ENCODE results near the gene CSNK1G2. TPM values are rescaled to one million over a fixed set of nuclear protein-coding genes. Genes with fewer than 3 reads are reported as not detected.

CSNK1G2 gene
- total and polyA plus RNA-seq, 2 experiments from 2014 or later = 39.6 to 147 TPM

DNA sequence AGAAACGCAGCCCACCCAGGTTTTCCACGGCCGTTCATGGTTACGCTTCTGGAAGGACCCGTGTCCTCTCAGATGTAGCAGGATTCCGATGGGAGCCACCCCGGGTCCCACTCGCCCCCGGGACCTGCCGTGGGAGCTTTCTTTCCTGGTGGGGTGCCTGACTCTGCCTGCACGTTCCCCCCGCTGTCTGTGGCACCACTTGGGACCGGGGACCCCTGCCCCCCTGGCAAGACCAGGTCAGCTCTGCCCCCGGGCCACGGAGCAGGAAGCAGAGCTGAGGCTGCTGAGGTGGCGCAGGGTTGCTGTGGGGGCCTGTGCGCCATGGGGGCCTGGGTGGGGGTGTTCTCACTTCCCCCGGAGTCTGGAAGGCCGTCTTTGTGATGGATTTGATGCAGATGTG, 12.1 kb downstream of the CSNK1G2 start:
- H3K36me3 ChIP-seq (ENCODE audit: insufficient read depth) = peaks cover 4% of the 10 kb centered on the region; the same call in 1 of the 2 replicates
- no peaks in the 10 kb centered on the region; the same call in 1 of the 2 replicates for H3F3A ChIP-seq (replicated peaks; ENCODE audit: low read depth)
- H3K4me3 ChIP-seq = no peak overlapping the region
- H3K27me3 ChIP-seq (ENCODE audit: insufficient read depth) = no peaks in the 10 kb centered on the region
- ATAC-seq = no peak
- H3K9me2 ChIP-seq (ENCODE audit: insufficient read depth) = no peaks in the 10 kb centered on the region
- TF ChIP-seq CREB1 (CRISPR knock-in tag; IDR thresholded peaks at IDR 0.05; ENCODE audit: low read depth) = no peak
- no peak for TF ChIP-seq JUNB (IDR thresholded peaks at IDR 0.05; ENCODE audit: unreplicated experiment)
- TF ChIP-seq EZH2 (IDR thresholded peaks at IDR 0.05; ENCODE audit: low read depth, unreplicated experiment) = no peak
- TF ChIP-seq CTCF (conservative IDR thresholded peaks at IDR 0.05; ENCODE audit: low read depth in 2 of 2) = no peak
- TF ChIP-seq ZNF331 (CRISPR knock-in tag; IDR thresholded peaks at IDR 0.05; ENCODE audit: low read depth) = no peak
- no peak for TF ChIP-seq ZNF114 (CRISPR knock-in tag; IDR thresholded peaks at IDR 0.05)
- Mint-ChIP-seq H3K9me3 (no peaks in the 10 kb centered on the region), H3K27ac (no peak overlapping the region), H3K27me3 (ENCODE audit: insufficient read depth, low read depth, poor library complexity) (peaks cover 7% of the 10 kb centered on the region), H3K4me1 (peaks cover 11% of the 10 kb centered on the region), H3K4me3 (no peak overlapping the region), H3K36me3 (ENCODE audit: low read depth) (peaks cover 13% of the 10 kb centered on the region; the same call in 1 of the 3 replicates)
- no peak overlapping the region for H3K4me2 ChIP-seq
- no peak for DNase-seq (ENCODE audit: low spot score)
- H3K79me2 ChIP-seq (replicated peaks; ENCODE audit: insufficient read depth) = peaks cover 100% of the 10 kb centered on the region
- H3K4me1 ChIP-seq (ENCODE audit: insufficient read depth) = no peaks in the 10 kb centered on the region; the same call in 1 of the 2 replicates
- no peak overlapping the region for H3K27ac ChIP-seq (ENCODE audit: low read depth)
- peaks cover 45% of the 10 kb centered on the region for H4K20me1 ChIP-seq (replicated peaks; ENCODE audit: insufficient read depth)
- no peak overlapping the region for H2AFZ ChIP-seq

- H2AFZ ChIP-seq = no peak overlapping the region
- Mint-ChIP-seq H3K27me3 (ENCODE audit: insufficient read depth, low read depth, poor library complexity) (peaks cover 7% of the 10 kb centered on the region), H3K36me3 (ENCODE audit: low read depth) (peaks cover 13% of the 10 kb centered on the region; the same call in 1 of the 3 replicates), H3K9me3 (no peaks in the 10 kb centered on the region), H3K4me3 (no peak overlapping the region), H3K4me1 (peaks cover 9% of the 10 kb centered on the region; the same call in 2 of the 3 replicates), H3K27ac (no peak overlapping the region; the same call in 1 of the 2 replicates)
- H3K36me3 ChIP-seq (ENCODE audit: insufficient read depth) = peaks cover 4% of the 10 kb centered on the region; the same call in 1 of the 2 replicates
- no peak overlapping the region for H3K4me2 ChIP-seq
- no peak overlapping the region for H3K27ac ChIP-seq (ENCODE audit: low read depth)
- H3F3A ChIP-seq (replicated peaks; ENCODE audit: low read depth) = no peaks in the 10 kb centered on the region; the same call in 1 of the 2 replicates
- H3K27me3 ChIP-seq (ENCODE audit: insufficient read depth) = no peaks in the 10 kb centered on the region
- no peak overlapping the region for H3K4me3 ChIP-seq
- DNase-seq (ENCODE audit: low spot score) (no peak), ATAC-seq (no peak)
- no peak for TF ChIP-seq EZH2 (IDR thresholded peaks at IDR 0.05; ENCODE audit: low read depth, unreplicated experiment)
- peaks cover 95% of the 10 kb centered on the region for H3K79me2 ChIP-seq (replicated peaks; ENCODE audit: insufficient read depth)
- no peaks in the 10 kb centered on the region; the same call in 1 of the 2 replicates for H3K4me1 ChIP-seq (ENCODE audit: insufficient read depth)
- H3K9me2 ChIP-seq (ENCODE audit: insufficient read depth) = no peaks in the 10 kb centered on the region
- peaks cover 44% of the 10 kb centered on the region for H4K20me1 ChIP-seq (replicated peaks; ENCODE audit: insufficient read depth)
Observed at GRCh38 chr19:1953441-1954094, 12.6 kb downstream of the CSNK1G2 start.

DNA sequence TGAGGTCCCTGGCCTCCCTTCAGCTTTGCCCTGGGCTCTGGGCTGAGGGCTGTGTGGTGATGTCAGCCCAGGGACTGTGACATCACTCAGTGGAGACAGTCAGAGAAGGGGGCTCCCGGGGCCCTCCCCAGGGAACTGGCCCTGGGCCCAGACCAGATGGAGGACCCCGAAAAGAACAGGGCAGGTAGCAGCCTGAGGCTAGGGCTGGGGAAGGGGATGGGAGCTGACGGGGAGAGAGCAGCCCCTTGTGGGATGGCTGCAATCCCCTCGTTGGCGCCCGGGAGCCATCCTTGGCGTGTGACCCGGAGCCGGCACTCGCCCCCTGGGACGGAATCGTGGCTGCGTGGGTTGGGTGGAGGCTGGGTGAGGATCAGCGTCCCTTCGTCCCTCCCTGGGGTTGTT, 13.6 kb downstream of the CSNK1G2 start:
- DNase-seq (ENCODE audit: low spot score) = no peak
- H4K20me1 ChIP-seq (replicated peaks; ENCODE audit: insufficient read depth) = peaks cover 37% of the 10 kb centered on the region
- H3K4me3 ChIP-seq = no peak overlapping the region
- peaks cover 9% of the 10 kb centered on the region; the same call in 1 of the 3 replicates for H3K36me3 Mint-ChIP-seq (ENCODE audit: low read depth)
- peaks cover 89% of the 10 kb centered on the region for H3K79me2 ChIP-seq (replicated peaks; ENCODE audit: insufficient read depth)
- no peak overlapping the region for H3K4me2 ChIP-seq
- no peaks in the 10 kb centered on the region for H3F3A ChIP-seq (replicated peaks; ENCODE audit: low read depth)
- H2AFZ ChIP-seq = no peak overlapping the region
- H3K27me3 Mint-ChIP-seq (ENCODE audit: insufficient read depth, low read depth, poor library complexity) = peaks cover 2% of the 10 kb centered on the region
- H3K4me1 ChIP-seq (ENCODE audit: insufficient read depth) = no peaks in the 10 kb centered on the region; the same call in 1 of the 2 replicates
- no peak overlapping the region for H3K4me3 Mint-ChIP-seq
- H3K27ac Mint-ChIP-seq = no peak overlapping the region
- H3K27me3 ChIP-seq (ENCODE audit: insufficient read depth) = no peaks in the 10 kb centered on the region
- no peak overlapping the region for H3K27ac ChIP-seq (ENCODE audit: low read depth)
- TF ChIP-seq, protein P1, sequence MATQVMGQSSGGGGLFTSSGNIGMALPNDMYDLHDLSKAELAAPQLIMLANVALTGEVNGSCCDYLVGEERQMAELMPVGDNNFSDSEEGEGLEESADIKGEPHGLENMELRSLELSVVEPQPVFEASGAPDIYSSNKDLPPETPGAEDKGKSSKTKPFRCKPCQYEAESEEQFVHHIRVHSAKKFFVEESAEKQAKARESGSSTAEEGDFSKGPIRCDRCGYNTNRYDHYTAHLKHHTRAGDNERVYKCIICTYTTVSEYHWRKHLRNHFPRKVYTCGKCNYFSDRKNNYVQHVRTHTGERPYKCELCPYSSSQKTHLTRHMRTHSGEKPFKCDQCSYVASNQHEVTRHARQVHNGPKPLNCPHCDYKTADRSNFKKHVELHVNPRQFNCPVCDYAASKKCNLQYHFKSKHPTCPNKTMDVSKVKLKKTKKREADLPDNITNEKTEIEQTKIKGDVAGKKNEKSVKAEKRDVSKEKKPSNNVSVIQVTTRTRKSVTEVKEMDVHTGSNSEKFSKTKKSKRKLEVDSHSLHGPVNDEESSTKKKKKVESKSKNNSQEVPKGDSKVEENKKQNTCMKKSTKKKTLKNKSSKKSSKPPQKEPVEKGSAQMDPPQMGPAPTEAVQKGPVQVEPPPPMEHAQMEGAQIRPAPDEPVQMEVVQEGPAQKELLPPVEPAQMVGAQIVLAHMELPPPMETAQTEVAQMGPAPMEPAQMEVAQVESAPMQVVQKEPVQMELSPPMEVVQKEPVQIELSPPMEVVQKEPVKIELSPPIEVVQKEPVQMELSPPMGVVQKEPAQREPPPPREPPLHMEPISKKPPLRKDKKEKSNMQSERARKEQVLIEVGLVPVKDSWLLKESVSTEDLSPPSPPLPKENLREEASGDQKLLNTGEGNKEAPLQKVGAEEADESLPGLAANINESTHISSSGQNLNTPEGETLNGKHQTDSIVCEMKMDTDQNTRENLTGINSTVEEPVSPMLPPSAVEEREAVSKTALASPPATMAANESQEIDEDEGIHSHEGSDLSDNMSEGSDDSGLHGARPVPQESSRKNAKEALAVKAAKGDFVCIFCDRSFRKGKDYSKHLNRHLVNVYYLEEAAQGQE (IDR thresholded peaks at IDR 0.05; ENCODE audit: unreplicated experiment) = no peak
- no peak for TF ChIP-seq ZNF331 (CRISPR knock-in tag; IDR thresholded peaks at IDR 0.05; ENCODE audit: low read depth)
- no peak for TF ChIP-seq STAT1 (IDR thresholded peaks at IDR 0.05; ENCODE audit: unreplicated experiment)
- TF ChIP-seq ZNF114 (CRISPR knock-in tag; IDR thresholded peaks at IDR 0.05) = no peak
- peaks cover 4% of the 10 kb centered on the region; the same call in 1 of the 2 replicates for H3K36me3 ChIP-seq (ENCODE audit: insufficient read depth)
- H3K9me3 Mint-ChIP-seq = no peaks in the 10 kb centered on the region
- peaks cover 10% of the 10 kb centered on the region; the same call in 2 of the 3 replicates for H3K4me1 Mint-ChIP-seq
- ATAC-seq = no peak
- H3K9me2 ChIP-seq (ENCODE audit: insufficient read depth) = no peaks in the 10 kb centered on the region

Measured in GM23338 (cell line).